Measurements from ENCODE around the gene TMEM30B.

TMEM30B gene

GRCh38 chr14:61298824-61299223 lies 17.7 kb upstream of the TMEM30B start:
- DNase-seq = no peak

DNA sequence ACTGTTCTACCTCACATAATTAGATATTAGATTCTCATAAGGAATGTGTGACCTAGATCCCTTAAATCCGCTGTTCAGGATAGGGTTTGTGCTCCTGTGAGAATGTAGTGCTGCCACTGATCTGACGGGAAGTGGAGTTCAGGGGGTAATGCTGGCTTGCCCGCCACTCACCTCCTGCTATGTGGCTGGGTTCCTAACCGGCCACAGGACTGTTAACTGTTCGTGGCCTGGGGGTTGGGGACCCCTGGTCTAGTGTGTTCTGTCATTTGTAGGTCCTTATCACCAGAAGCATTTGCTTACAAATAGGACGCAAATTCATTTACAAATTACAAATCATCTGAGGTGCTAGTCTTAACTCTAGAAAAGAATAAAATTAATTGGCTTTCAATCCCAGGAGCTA lies 16.4 kb upstream of the TMEM30B start:
- DNase-seq = no peak

GRCh38 chr14:61296719-61297502 lies 15.8 kb upstream of the TMEM30B start:
- DNase-seq = no peak

DNA sequence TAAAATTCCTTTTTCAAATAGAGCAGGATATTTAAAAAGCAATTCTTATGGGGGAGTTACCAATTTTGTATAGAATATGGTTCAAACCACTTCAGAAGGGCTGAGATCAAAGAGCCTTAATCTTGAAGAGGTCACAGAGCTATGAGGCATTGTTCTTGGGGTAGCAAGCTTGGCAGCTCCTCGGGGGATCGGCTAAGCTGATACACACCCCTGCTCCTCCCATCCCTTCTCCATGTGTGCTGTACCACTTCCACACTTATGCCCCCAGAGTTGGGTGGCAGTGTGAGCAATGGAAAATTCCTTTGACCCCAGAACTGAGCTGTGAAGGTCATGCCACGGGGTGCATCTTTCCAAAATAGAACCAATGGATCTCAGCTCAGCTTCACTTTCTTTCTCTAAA lies 15.0 kb upstream of the TMEM30B start:
- no peak for DNase-seq

DNA sequence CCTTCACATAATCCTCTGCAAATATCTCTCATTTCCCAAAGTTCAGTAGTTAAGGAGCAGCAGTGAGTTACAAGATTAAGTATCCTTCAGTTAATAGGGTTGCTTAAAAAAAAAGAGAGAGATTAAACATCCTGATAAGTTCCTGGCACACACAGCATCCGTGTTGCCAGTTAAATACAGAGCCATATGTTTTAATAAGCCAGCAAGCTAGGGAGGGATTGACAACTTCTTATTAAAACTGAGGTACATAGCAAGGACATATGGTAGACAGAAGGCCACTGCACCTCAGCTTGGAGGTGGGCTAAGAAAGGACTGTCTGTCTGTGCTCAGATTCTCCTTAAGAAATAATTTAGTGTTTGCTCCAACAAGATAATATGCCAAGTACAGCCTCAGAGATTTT lies 9.6 kb upstream of the TMEM30B start:
- no peak for DNase-seq

- DNase-seq = no peak
Observed at GRCh38 chr14:61288720-61289119, 7.6 kb upstream of the TMEM30B start.

DNA sequence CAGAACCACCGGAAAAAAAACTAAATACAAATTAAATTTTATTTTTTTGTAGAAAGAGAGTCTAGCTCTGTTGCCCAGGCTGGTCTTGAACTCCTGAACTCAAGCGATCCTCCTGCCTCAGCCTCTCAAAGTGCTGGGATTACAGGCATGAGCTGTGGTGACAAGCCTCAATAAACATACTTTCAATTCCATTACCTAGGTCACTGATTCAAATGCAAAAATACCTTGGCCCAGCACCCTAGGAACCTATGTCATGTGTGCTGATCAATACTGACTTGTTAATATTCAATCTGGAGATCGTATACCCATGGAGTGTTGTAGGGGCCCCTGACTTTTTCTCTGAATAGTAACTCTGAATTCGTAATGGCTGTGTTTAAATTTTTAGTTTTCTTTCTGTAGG lies 7.1 kb upstream of the TMEM30B start:
- no peak for DNase-seq

- DNase-seq = no peak
Observed at GRCh38 chr14:61287196-61287595, 6.1 kb upstream of the TMEM30B start.

- DNase-seq = no peak
Observed at GRCh38 chr14:61285364-61285763, 4.2 kb upstream of the TMEM30B start.

DNA sequence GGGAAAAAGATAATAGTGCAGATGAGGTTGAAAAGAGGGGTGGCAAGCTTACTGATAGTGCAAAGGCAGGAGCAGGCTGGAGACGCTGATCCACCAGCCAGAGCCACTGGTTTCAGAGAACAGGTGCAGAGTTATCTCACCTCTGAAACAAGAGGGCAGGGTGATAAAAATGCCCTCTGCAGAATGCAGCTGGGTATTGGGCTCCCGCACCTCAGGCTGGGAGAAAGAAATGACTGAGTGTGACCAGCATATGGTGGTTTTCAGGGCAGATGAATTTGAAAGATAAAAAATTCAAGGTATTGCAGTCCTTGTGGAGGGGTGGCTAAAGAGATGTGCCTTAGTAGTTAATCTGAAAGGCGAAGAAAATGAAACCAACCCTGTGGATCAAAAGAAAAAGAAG lies 2.9 kb upstream of the TMEM30B start:
- DNase-seq = no peak

GRCh38 chr14:61282746-61283145 lies 1.6 kb upstream of the TMEM30B start:
- DNase-seq = no peak

- no peak for DNase-seq
Observed at GRCh38 chr14:61281948-61282275, 774 bp upstream of the TMEM30B start.

GRCh38 chr14:61280526-61281185 lies 482 bp downstream of the TMEM30B start:
- DNase-seq = peak; percentile 63

DNA sequence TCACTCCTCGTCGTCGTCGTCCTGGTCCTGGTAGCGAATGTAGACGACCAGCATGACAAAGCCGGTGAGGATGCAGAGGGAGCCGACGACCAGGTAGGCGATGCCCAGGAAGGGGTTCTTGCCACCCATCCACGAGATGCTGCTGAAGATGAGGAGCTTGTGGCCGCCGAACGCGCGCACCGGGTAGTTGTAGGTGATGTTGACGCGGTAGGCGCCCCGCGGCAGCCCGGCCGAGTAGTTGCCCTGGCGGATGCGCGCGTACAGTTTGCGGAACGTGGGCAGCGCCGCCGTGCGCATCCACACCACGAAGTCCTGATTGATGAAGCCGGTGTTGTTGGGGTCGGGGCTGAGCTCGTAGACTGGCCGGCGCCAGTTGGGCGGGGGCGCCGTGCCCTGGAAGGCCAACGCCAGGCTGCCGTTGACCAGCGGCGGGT lies 1.0 kb downstream of the TMEM30B start:
- DNase-seq = no peak

DNA sequence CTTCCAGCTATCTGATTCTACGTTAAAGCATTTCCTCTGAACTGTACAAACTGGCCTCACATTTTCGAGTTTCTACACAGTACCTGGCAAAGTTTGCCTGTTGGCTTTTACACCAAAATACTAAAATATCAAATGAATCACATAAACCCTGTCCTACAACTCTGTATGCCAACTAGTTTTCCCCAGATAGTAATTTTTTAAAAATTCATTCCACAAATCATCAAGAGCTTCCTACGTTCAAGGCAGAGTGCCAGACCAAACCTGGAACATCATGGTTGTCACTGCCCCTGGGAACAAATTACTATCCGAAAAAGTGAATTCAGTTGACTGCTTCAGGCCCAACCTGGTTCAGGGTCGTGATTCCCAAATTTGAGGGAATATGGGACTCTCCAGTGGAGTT lies 2.1 kb downstream of the TMEM30B start:
- DNase-seq = no peak

DNA sequence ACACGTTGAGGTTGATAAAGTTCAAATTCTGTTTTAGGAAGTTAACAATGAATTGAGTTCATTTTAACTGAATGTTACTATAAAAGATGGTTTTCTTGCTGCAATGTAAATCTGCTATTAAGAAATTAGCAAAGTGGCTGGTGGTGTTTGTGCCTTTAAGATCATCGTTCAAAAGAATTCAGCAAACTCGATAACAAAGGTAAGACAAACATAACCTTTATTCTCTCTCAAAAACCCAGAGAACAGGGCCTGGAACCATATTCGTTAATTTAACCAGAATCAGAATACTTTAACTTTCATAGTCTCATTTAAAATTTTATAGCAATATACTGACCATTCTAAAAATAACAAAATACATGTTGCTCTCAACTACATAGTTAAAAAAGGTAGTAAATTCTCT lies 3.4 kb downstream of the TMEM30B start:
- no peak for DNase-seq

DNA sequence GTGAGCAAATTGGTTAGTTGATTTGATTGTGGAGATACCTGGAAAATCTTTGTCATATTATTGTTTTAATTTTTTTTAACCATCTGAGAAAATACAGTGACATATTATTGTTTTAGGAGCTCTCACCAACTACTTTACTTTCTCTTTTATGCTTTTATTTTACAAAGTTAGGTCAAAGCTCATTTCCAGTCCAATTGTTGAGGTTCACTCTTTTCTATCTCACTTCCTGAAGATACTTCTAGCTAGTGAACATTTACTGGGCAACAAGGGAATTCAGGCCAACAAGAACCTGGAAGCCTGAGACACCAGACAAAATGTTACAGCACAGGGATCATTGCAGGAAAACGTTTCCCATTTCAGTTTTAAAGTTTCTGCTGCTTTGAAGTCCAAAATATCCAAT lies 3.9 kb downstream of the TMEM30B start:
- no peak for DNase-seq

GRCh38 chr14:61271552-61271951 lies 9.6 kb downstream of the TMEM30B start:
- no peak for DNase-seq

- no peak for DNase-seq
Observed at GRCh38 chr14:61270714-61271113, 10.4 kb downstream of the TMEM30B start.

GRCh38 chr14:61269321-61270083 lies 11.6 kb downstream of the TMEM30B start:
- DNase-seq = peak; percentile 26

DNA sequence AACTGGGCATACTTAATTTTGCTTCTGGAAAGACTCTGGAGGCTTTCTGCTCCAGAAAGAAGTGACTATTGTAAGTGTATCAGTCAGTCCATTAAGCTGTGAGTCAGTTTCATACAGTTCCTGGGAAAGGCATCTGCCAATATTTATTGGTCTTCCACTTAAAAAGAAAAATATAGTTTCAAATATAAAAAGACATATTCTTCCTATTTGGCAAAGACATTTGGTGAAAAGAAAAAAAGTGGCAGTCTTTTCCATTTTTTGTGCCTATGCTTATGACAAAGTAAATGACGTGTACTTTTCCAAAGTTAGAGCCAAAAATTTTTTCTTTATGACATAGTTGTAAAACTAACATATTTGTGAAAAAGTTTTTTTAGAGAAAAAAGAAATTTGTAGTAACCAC lies 12.3 kb downstream of the TMEM30B start:
- no peak for DNase-seq

- no peak for DNase-seq
Observed at GRCh38 chr14:61266891-61267740, 14.0 kb downstream of the TMEM30B start.

DNA sequence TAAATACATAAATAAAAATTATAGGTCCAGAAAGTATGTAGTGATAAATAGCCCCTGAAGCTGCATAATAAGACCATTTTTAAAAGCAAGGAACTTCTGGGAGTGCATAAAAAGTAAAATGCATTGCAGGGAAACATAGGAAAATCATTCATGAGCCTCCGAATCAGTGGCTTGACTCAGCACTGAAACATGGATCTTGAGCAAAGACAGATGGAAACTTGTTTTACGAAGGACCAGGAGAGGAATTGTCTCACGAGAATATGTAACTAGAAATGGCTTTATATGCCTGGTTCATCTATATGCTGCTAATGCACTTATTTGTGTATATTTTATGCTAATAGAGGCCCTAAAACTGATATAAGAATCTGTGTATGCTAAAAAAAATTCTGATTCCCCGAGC lies 14.7 kb downstream of the TMEM30B start:
- no peak for DNase-seq
